Epithelial cell of prostate (primary cell): ENCODE measurements around the gene C4orf50.
"Not testable (repeated sequence)": the region's sequence is repeated elsewhere in the genome, so short reads cannot be mapped to it uniquely, and the experiment has no call there.

Source experiments
- DNase-seq: peaks from one replicate; pipeline ENCODE4 v3.0.0-alpha.2; 2011; ENCODE audit warnings: low read depth, low spot score
- H3K27ac ChIP-seq: fragments of 450-650 bp; 2 replicates; pipeline ENCODE4 v1.5.1; 2017; ENCODE audit warnings: mild to moderate bottlenecking

The C4orf50 gene

GRCh38 chr4:5955201-5955821, 62.9 kb downstream of the C4orf50 start:
- H3K27ac ChIP-seq: no peak overlapping the region
- no peak for DNase-seq

GRCh38 chr4:5954056-5954760, 64.0 kb downstream of the C4orf50 start:
- H3K27ac ChIP-seq: no peak overlapping the region

GRCh38 chr4:5952975-5953951, 65.0 kb downstream of the C4orf50 start:
- H3K27ac ChIP-seq: no peak overlapping the region
- no peak for DNase-seq

More at GRCh38 chr4:5954056-5954760, 64.0 kb downstream of the C4orf50 start:
- no peak for DNase-seq

GRCh38 chr4:5952286-5952974, 65.8 kb downstream of the C4orf50 start:
- H3K27ac ChIP-seq: no peak overlapping the region
- no peak for DNase-seq

- DNase-seq, H3K27ac ChIP-seq: not testable (repeated sequence)
Measured at GRCh38 chr4:5946653-5947052, 71.6 kb downstream of the C4orf50 start.

GRCh38 chr4:5945936-5946335, 72.3 kb downstream of the C4orf50 start:
- H3K27ac ChIP-seq: no peak overlapping the region
- DNase-seq: no peak

- no peak for DNase-seq
- H3K27ac ChIP-seq: no peak overlapping the region
Measured at GRCh38 chr4:5945171-5945570, 73.1 kb downstream of the C4orf50 start.

GRCh38 chr4:5943561-5943960, 74.7 kb downstream of the C4orf50 start:
- H3K27ac ChIP-seq: no peak overlapping the region
- DNase-seq: no peak

GRCh38 chr4:5942947-5943346, 75.3 kb downstream of the C4orf50 start:
- no peak overlapping the region for H3K27ac ChIP-seq
- DNase-seq: no peak

GRCh38 chr4:5941601-5942000, 76.6 kb downstream of the C4orf50 start:
- no peak for DNase-seq

GRCh38 chr4:5940470-5941203, 77.6 kb downstream of the C4orf50 start:
- DNase-seq: no peak
- H3K27ac ChIP-seq: no peak overlapping the region

More at GRCh38 chr4:5941601-5942000, 76.6 kb downstream of the C4orf50 start:
- no peak overlapping the region for H3K27ac ChIP-seq

GRCh38 chr4:5933996-5934831, 84.0 kb downstream of the C4orf50 start:
- DNase-seq: no peak
- H3K27ac ChIP-seq: no peak overlapping the region

GRCh38 chr4:5933116-5933515, 85.1 kb downstream of the C4orf50 start:
- no peak overlapping the region for H3K27ac ChIP-seq
- no peak for DNase-seq

- no peak for DNase-seq
- H3K27ac ChIP-seq: no peak overlapping the region
Measured at GRCh38 chr4:5932035-5932568, 86.1 kb downstream of the C4orf50 start.

GRCh38 chr4:5931526-5931925, 86.7 kb downstream of the C4orf50 start:
- H3K27ac ChIP-seq: no peak overlapping the region
- no peak for DNase-seq

- DNase-seq: no peak
- no peak overlapping the region for H3K27ac ChIP-seq
Measured at GRCh38 chr4:5930876-5931275, 87.4 kb downstream of the C4orf50 start.

- H3K27ac ChIP-seq: no peak overlapping the region
- DNase-seq: no peak
Measured at GRCh38 chr4:5930456-5930855, 87.8 kb downstream of the C4orf50 start.

- no peak for DNase-seq
- no peak overlapping the region for H3K27ac ChIP-seq
Measured at GRCh38 chr4:5928844-5929420, 89.3 kb downstream of the C4orf50 start.
